ENCODE data around the gene FAM234B. TPM values are rescaled to one million over a fixed set of nuclear protein-coding genes. Genes with fewer than 3 reads are reported as not detected.

FAM234B gene
- total RNA-seq, 2 experiments from 2014 or later = 10.0 to 10.7 TPM

DNA sequence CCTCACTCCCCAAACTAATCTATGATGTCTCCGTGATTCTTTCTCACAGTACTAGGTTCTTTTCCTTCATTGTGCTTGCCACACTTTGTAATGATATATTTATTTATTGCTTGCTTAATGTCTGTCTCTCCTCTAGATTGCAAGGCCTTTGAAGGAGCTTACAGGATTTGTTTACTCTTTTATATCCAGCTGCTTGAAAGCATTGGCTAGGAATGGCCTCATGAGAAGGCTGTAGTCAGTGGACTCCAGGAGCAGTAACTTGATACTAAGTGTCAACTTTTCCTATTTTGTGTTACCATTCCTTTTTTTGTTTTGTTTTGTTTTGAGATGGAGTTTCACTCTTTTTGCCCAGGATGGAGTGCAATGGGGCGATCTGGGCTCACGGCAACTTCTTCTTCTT is 7.3 kb upstream of the FAM234B start:
- ChIA-PET CTCF (no interaction called here), POLR2A (no interaction called here)
- no peak overlapping the region for H3K27ac Mint-ChIP-seq
- no peaks in the 10 kb centered on the region for H3K27me3 Mint-ChIP-seq
- H3K36me3 Mint-ChIP-seq (ENCODE audit: low read depth) = no peaks in the 10 kb centered on the region
- no peaks in the 10 kb centered on the region for H3K4me1 Mint-ChIP-seq (ENCODE audit: low read depth)
- DNase-seq (no peak), ATAC-seq (no peak)
- TF ChIP-seq, protein P1, sequence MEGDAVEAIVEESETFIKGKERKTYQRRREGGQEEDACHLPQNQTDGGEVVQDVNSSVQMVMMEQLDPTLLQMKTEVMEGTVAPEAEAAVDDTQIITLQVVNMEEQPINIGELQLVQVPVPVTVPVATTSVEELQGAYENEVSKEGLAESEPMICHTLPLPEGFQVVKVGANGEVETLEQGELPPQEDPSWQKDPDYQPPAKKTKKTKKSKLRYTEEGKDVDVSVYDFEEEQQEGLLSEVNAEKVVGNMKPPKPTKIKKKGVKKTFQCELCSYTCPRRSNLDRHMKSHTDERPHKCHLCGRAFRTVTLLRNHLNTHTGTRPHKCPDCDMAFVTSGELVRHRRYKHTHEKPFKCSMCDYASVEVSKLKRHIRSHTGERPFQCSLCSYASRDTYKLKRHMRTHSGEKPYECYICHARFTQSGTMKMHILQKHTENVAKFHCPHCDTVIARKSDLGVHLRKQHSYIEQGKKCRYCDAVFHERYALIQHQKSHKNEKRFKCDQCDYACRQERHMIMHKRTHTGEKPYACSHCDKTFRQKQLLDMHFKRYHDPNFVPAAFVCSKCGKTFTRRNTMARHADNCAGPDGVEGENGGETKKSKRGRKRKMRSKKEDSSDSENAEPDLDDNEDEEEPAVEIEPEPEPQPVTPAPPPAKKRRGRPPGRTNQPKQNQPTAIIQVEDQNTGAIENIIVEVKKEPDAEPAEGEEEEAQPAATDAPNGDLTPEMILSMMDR (IDR thresholded peaks at IDR 0.05) = no peak
- no peaks in the 10 kb centered on the region for H3K9me3 Mint-ChIP-seq
- H3K4me3 Mint-ChIP-seq = no peak overlapping the region
- intact Hi-C loops (cut with micrococcal nuclease) = no loop called here

DNA sequence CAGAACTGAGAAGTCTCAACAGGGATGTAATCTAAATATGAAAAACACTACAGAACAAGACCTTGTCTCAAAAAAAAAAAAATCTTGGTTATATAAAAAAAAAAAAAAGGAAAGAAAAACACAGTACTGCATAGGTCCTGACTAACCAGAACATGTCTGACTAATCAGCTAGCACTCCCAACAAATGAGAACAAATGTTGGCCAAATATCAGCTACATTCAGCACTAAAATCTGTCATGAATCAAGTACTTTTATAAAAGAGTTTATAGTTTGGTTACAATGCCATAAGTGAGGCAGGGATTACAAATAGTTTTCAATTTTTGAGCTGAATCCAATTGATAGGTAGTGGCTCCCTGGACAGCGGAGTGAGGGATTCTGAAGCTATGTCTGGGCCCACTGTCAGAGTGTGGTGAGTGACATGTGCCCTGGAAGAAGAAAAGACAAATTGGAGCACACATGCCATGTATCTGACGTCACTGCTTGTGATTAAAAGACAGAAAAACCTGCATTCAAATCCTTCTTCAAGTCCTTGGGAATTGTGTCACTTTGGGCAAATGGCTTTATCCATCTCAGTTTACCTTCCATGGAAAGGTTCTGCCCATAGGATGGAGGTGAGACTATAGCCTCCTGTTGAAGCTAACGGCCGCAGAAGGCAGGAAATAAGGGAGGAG is 5.6 kb upstream of the FAM234B start:
- ATAC-seq = no peak
- intact Hi-C loops (cut with micrococcal nuclease) = no loop called here
- CTCF ChIA-PET = interaction anchor here (0.6 to 1.0 kb wide), 2 partner anchors 128 to 173 kb away, joined by 3 read pairs; no protein-coding TSS in a partner anchor
- TF ChIP-seq, protein P1 (IDR thresholded peaks at IDR 0.05) = no peak
- Mint-ChIP-seq H3K4me1 (ENCODE audit: low read depth) (no peaks in the 10 kb centered on the region), H3K27me3 (no peaks in the 10 kb centered on the region), H3K36me3 (ENCODE audit: low read depth) (no peaks in the 10 kb centered on the region), H3K27ac (no peak overlapping the region), H3K9me3 (no peaks in the 10 kb centered on the region), H3K4me3 (no peak overlapping the region)
- POLR2A ChIA-PET = no interaction called here
- no peak for DNase-seq

DNA sequence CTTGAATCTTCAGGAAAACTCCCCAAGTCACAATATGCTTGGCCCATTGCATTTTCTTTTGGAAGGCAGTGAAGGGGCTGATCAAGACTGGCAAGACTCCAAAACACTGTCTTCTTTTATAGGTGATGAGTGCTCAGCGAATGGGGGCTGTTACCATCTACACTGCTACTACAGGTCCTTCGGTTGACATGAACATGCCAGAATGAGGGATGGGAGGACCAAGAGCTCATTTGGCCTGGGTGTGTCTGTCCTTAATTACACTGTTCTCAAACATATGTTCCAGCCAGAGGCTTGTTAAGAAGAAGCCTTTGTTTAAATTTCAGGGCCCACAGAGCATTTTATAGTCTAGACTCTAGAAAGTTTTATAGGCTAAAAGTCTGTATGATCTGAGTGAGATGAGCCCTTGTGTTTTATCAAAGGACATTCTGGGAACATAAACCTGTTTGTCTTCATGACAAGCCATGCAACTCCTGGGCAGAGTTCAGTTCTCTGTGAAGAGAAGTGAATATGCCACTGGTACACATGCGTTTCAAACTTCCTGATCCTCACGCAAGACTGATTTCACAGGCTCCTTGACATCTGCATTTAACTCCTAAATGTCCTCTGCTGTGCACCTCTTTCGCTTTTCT is 4.7 kb upstream of the FAM234B start:
- H3K9me3 Mint-ChIP-seq = no peaks in the 10 kb centered on the region
- DNase-seq (no peak), ATAC-seq (no peak)
- no peaks in the 10 kb centered on the region for H3K27me3 Mint-ChIP-seq
- no peaks in the 10 kb centered on the region for H3K36me3 Mint-ChIP-seq (ENCODE audit: low read depth)
- intact Hi-C loops (cut with micrococcal nuclease) = no loop called here
- no peak overlapping the region for H3K4me3 Mint-ChIP-seq
- CTCF ChIA-PET = interaction anchor here (2.1 kb wide), 1 partner anchor 173 kb away, joined by 4 read pairs; no protein-coding TSS in a partner anchor
- POLR2A ChIA-PET = no interaction called here
- TF ChIP-seq, protein P1 (IDR thresholded peaks at IDR 0.05) = no peak
- H3K4me1 Mint-ChIP-seq (ENCODE audit: low read depth) = no peaks in the 10 kb centered on the region
- no peak overlapping the region for H3K27ac Mint-ChIP-seq

DNA sequence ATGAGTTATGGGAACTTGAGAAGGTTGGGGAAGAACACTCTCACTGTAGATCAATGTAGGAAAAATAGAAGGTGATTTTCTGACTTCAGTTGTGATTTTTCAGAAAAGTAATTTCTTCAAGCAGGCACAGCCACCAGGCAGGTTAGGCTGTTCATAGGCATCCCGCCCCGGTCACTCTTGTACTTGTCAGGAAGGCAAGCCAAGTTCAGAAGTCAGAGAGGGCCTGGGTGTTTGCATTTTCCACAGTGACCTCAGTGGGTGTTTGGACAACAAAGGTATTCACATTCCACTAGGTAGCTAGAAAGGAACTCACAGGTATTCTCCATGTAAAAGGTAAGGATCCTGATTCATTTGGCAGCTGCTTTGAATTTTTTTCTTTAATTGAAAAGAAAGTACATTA is 3.0 kb upstream of the FAM234B start:
- DNase-seq (no peak), ATAC-seq (no peak)
- Mint-ChIP-seq H3K4me3 (no peak overlapping the region), H3K9me3 (no peaks in the 10 kb centered on the region), H3K27ac (no peak overlapping the region), H3K4me1 (ENCODE audit: low read depth) (peaks cover 10% of the 10 kb centered on the region), H3K27me3 (no peaks in the 10 kb centered on the region), H3K36me3 (ENCODE audit: low read depth) (no peaks in the 10 kb centered on the region)
- intact Hi-C loops (cut with micrococcal nuclease) = no loop called here
- ChIA-PET POLR2A (no interaction called here), CTCF (interaction anchor here (2.1 kb wide), 1 partner anchor 171 kb away, joined by 4 read pairs; no protein-coding TSS in a partner anchor)
- TF ChIP-seq, protein P1 (IDR thresholded peaks at IDR 0.05) = no peak

DNA sequence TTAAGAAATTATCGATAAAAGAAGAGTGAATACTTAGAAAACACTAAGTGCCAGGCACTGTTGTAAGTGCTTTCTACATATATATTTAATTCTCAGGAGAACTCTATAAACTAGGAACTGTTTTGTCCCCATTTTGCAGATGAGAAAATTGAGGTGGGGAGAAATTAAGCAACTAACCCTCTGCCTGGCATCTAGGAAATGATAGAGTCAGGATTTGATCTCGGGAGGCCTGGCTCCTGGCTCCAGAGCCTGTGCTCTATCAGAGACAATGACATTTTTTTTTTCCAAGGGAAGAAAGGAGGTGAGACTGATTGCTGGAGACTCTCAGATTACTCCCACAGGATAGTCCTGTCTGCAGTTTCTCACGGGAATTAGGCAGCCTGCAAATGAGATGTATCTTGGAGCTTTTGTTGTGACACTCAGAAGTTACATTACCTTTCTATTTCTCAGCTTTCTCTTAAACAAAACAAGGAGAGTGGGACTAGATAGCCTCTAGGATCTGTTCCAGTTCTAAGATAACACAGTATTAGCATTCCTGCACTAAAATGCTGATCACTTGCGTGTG is 1.4 kb upstream of the FAM234B start:
- ATAC-seq (no peak), DNase-seq (no peak)
- POLR2A ChIA-PET = interaction anchor here (0.8 to 1.9 kb wide), 2 partner anchors 8 to 14 kb away, joined by 3 to 4 read pairs; no protein-coding TSS in a partner anchor
- Mint-ChIP-seq H3K4me3 (no peak overlapping the region), H3K9me3 (no peaks in the 10 kb centered on the region), H3K27me3 (no peaks in the 10 kb centered on the region), H3K4me1 (ENCODE audit: low read depth) (peaks cover 14% of the 10 kb centered on the region), H3K36me3 (ENCODE audit: low read depth) (no peaks in the 10 kb centered on the region), H3K27ac (no peak overlapping the region)
- intact Hi-C loops (cut with micrococcal nuclease) = no loop called here
- CTCF ChIA-PET = interaction anchor here (1.0 to 5.5 kb wide), 5 partner anchors 8 to 213 kb away, joined by 3 to 40 read pairs (median 10); no protein-coding TSS in a partner anchor
- TF ChIP-seq, protein P1 (IDR thresholded peaks at IDR 0.05) = no peak

All from activated CD8-positive, alpha-beta T cell treated with anti-CD3 and anti-CD28 coated beads for 36 hours (primary cell).